GM19239 (cell line): ENCODE results near the gene IGLL5.

Experiments
- DNase-seq: peaks from one replicate; pipeline ENCODE4 v3.0.0; 2011; ENCODE audit warnings: low spot score; ENCODE audit not compliant: insufficient read length
- FAIRE-seq: peaks from 2 replicates; lab custom pipeline; 2011; peaks lifted over from hg19 to GRCh38; lab: Jason Lieb, UNC

The IGLL5 gene

GRCh38 chr22:22935056-22935545 is 47.5 kb downstream of the IGLL5 start:
- FAIRE-seq = no peak

GRCh38 chr22:22935546-22936157 is 48.0 kb downstream of the IGLL5 start:
- DNase-seq = peak; percentile 81

More at GRCh38 chr22:22935056-22935545, 47.5 kb downstream of the IGLL5 start:
- DNase-seq = peak; percentile 37

GRCh38 chr22:22936180-22936914 is 48.7 kb downstream of the IGLL5 start:
- DNase-seq (no peak), FAIRE-seq (no peak)

More at GRCh38 chr22:22935546-22936157, 48.0 kb downstream of the IGLL5 start:
- FAIRE-seq = peak; percentile 98

GRCh38 chr22:22936915-22937656 is 49.5 kb downstream of the IGLL5 start:
- FAIRE-seq = peak; percentile 8
- DNase-seq = no peak

- FAIRE-seq = no peak
- no peak for DNase-seq
Observed at GRCh38 chr22:22937894-22938480, 50.4 kb downstream of the IGLL5 start.

- DNase-seq (no peak), FAIRE-seq (no peak)
Observed at GRCh38 chr22:22938672-22939587, 51.3 kb downstream of the IGLL5 start.

GRCh38 chr22:22939588-22940368 is 52.2 kb downstream of the IGLL5 start:
- DNase-seq (no peak), FAIRE-seq (no peak)

- FAIRE-seq = no peak
- no peak for DNase-seq
Observed at GRCh38 chr22:22940961-22941605, 53.5 kb downstream of the IGLL5 start.

GRCh38 chr22:22941831-22942510 is 54.4 kb downstream of the IGLL5 start:
- no peak for DNase-seq
- no peak for FAIRE-seq

- DNase-seq (peak; percentile 52), FAIRE-seq (peak; percentile 88)
Observed at GRCh38 chr22:22942511-22943329, 55.1 kb downstream of the IGLL5 start.

- FAIRE-seq = no peak
- DNase-seq = no peak
Observed at GRCh38 chr22:22943521-22944267, 56.1 kb downstream of the IGLL5 start.

- DNase-seq (no peak), FAIRE-seq (no peak)
Observed at GRCh38 chr22:22944268-22944985, 56.8 kb downstream of the IGLL5 start.

- no peak for FAIRE-seq
- no peak for DNase-seq
Observed at GRCh38 chr22:22945195-22945594, 57.6 kb downstream of the IGLL5 start.
